HK-2 (cell line): ENCODE measurements around the gene QSOX2.

Experiments
- DNase-seq: peaks from one replicate; pipeline ENCODE4 v3.0.0-alpha.2; 2018; ENCODE audit not compliant: unreplicated experiment

The QSOX2 gene

GRCh38 chr9:136252846-136253245 is 7.2 kb upstream of the QSOX2 start:
- no peak for DNase-seq

DNA sequence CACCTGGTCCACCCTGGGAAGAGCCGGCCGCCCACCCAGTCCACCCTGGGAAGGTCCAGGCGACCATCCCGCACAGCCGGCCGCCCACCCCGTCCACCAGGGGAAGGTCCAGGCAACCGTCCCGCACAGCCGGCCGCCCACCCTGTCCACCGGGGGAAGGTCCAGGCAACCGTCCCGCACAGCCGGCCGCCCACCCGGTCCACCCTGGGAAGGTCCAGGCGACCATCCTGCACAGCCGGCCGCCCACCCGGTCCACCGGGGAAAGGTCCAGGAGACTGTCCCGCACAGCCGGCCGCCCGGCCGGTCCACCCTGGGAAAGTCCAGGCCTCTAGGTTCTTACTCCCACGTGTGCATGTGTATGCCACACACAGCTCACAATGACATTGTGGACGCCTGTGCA is 6.7 kb upstream of the QSOX2 start:
- DNase-seq, result no peak

DNA sequence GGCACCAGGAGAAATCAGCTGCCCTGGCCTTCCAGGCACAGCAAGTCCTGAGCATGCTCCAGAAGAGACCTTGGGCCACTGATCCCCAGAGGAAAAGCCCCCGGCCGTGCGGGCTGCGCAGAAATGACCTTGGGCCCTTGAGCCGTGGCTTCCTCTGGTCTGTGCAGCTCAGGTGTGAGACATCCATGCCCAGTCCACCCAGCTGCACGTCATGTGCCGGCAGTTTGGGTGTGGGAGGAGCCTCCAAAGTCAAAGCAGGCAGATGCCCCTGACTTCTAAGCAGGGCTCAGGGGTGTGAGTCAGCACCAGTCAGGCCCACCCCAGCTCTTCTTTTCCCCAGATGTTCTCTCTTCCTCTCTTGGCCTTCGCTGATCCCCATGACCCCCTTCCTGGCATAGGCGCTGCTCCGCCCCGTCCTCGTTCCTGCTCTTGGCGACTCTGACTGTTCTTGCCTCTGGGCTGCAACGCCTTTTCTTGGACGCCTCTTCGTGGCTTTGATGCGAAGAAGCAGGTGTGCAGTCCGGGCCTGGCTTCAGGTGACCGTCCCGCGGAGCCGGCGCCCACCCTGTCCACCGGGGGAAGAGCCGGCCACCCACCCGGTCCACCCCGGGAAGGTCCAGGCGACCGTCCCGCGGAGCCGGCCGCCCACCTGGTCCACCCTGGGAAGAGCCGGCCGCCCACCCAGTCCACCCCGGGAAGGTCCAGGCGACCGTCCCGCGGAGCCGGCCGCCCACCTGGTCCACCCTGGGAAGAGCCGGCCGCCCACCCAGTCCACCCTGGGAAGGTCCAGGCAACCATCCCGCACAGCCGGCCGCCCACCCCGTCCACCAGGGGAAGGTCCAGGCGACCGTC is 5.9 kb upstream of the QSOX2 start:
- DNase-seq, result no peak

DNA sequence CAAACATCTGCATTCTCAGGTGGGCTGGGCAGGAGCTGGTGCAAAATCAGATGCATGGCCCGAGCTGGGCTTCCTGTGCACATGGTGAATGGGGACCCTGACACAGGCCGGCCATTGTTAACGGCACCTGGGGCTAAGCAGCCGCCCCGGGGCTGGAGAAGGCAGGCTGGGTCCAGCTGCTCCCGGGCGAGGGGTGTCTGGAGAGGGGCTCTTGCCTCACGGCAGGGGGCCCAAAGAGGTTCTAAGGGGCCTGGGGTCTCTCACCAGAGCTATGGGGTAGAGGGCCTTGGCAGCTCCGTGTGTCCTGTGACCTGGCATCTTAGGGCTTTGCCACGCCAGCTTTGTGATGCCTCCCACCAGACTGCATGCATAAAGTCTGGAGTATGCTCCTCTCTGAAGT is 5.1 kb upstream of the QSOX2 start:
- no peak for DNase-seq

DNA sequence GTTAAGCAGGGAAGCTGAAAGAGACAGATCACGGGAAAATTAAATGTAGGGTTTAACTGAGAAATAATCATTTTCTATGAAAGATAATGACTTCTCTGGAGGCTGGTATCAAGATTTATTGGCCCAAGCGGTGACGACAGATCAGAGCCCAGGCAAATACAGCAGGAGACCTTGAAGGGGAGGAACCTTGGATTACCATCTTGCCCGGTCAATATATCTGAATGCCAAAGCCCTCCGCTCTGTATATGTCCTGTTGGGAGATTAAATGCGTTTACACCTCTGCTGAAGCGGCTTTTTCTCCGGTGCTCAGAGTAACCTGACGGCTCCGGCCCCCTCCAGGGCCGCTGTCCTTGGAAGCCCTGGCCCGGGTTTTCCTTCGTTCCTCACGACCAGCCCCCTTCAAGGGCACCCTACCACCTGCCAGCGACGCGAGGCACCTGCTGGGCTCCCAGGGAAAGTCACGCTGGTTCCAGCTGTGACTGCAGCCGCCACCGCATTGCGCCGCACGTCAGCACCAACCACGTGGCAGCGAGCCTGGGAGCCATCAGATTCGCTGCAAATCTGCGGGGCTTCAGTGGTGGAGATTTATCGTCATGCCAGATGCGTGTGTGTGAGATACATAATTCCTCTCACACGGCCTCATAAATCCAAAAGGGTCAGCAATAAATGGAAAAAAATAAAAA is 4.4 kb upstream of the QSOX2 start:
- no peak for DNase-seq

GRCh38 chr9:136248951-136249876 is 3.6 kb upstream of the QSOX2 start:
- DNase-seq, result no peak

DNA sequence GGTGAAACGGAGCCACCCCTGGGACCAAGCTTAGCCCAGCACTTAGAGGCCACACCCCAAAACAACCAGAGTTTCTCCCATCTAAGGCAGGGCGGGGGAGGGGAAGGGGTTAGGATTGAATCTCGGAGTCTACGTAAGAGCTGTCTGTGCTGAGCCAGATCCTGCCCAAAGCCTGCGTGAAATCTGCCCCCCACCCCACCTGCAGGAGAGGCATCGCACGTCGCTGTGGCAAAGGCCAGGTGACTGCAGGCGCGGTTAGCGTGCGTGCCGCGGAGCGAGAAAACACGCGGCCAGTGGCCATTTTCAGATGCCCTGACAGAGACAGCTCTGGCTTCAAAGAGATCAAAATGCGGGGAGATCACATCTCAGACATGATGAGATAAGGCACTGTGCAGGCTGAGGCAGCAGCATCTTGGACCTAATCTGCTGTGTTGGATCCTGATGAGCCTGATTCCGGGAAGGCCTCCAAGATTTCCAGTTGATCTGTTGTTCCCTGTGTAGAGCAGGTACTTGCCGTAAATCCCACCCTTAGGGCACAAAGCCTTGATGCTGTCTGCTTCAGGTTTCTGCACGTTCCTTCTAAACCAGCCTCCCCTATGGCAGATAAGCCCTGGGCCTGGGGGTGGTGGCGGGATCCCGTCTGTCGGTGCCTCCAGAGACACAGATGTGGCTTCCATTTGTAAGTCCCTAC is 2.5 kb upstream of the QSOX2 start:
- DNase-seq, result no peak

DNA sequence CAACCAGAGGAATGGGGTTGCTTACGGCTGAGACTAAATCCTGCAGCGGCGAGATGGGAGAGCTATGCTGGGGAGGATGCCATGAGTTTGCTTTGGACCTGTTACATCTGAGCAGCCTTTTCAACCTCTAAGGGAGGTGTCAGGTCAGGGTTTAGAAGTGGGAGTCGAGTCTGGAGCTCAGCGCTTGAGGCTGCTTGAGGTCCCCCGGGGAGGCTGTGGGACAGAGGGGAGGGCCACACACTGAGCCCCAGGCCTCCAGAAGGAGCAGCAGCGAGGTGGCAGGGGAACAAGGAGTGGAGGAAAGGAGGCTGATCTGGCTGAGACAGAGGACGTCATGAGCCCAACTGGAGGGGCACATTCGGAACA is 1.9 kb upstream of the QSOX2 start:
- DNase-seq, result no peak

GRCh38 chr9:136246849-136247550 is 1.4 kb upstream of the QSOX2 start:
- no peak for DNase-seq

- no peak for DNase-seq
Observed at GRCh38 chr9:136244969-136245218, 718 bp downstream of the QSOX2 start.

DNA sequence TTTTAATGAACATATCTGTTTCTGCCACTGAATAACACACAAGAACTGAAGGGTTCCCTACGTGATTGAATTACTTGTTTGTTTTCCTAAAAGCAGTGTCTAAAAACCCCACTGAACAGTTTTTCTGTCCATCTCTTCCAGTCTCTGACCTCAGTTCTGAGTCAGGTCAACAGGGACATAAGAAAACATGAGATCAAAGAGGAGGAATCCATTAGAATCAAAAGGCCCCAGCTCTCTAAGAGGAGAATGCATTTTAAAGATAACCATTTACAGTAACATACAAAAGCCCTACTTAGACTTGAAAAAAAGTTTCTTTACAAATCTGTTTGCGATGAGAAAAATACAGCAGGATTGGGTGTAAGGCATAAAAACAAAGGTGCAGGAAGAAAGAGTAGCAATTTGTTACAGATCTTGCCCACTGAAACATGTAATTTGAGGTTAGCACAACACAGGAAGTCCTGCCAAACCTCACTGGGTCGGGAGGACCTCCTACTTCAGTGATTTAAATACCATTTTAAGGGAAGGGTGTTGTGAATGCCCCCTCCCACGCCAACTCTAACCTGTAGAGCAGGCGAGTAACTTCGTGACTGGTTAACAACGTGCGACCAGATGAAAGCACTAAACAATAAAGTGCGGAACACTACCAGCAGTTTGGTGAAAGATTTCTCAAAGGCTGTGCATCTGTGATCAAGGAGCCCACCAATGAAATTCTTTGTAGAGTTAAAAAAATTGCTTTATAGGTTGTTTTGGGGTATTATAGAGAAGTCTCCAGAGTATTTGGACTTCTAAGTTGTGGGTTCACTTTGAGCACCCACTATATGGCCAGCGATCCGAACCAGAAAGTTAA is 1.3 kb downstream of the QSOX2 start:
- DNase-seq, result no peak

DNA sequence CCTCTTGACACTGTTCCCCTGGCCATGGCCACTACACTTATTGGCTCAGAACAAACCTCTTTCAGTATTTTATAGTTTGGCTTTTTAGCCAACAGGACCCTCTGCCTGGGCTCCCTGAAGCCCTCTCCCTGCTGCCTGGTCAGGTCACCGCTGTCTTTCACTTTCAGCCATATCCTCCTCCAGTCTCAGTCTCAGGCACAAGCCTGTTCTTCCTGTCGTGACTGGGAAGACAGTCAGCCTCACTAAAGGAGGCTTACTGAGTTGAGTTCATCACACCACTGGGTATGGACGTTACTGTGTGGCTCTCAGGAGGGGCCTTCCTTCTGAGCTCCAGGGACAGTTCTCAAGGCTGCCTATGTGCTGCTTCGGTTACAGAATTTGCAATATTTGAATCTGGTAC is 2.0 kb downstream of the QSOX2 start:
- DNase-seq, result no peak

DNA sequence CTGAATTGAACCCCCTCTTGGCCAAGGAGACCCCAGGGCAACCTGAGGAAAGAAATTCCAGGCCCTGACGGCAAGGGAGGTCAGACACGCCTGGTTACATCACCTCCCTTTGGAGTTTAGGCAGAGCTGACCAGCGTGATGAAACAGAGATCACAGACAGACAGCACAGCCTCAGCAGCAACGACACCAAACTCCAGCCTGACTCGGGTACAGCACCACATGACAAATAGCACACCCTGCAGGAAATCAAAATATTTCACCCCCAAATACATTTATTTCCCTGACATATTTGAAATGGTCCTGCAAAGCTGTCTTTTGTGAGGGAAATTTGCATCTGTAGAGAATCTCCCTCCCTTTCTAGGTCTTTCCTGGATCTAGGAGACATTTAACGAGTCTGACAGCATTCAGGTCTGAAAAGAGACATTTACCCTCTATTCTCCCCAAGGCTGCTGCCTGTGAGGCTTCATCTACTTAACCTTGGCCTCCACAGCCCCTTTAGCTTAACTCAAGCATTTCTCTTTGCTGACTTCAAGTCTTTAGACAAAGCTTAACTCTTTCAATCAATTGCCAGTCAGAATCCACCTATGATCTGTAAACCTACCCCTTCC is 2.6 kb downstream of the QSOX2 start:
- DNase-seq, result no peak

GRCh38 chr9:136242248-136242647 is 3.4 kb downstream of the QSOX2 start:
- no peak for DNase-seq

DNA sequence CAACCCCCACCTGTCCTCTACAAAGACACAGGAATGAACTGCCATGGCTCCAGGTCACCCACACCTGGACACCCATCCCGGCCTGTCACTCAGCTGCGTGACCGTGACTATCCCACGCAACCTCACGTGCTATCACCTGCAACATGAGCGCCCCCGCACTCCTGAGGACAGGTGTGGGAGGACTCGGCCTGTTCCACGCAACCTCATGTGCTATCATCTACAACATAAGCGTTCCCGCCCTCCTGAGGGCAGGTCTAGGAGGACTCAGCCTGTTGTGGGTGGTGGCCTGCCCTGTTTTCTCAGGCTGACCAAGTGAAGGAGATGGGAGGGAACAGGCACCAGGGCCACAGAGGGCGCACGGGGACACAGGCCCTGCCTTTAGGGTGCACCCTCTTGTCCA is 4.1 kb downstream of the QSOX2 start:
- no peak for DNase-seq

GRCh38 chr9:136240941-136241340 is 4.7 kb downstream of the QSOX2 start:
- no peak for DNase-seq

DNA sequence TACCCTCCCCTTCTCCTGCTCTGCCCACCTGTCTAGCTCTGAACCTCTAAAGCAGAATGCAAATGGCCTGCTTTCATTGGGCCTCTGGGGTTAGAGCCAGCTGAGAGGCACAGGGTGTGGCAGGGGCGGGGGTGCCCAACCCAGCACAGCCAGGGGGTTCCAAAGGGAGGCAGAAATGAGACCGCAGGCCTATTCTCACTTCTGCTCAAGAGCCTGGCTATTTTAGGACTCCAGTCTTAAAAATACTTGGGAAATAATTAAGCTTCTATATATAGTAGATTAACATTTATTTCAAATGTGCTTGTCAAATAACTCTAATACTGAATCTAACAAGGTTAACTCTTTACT is 5.7 kb downstream of the QSOX2 start:
- DNase-seq, result no peak

DNA sequence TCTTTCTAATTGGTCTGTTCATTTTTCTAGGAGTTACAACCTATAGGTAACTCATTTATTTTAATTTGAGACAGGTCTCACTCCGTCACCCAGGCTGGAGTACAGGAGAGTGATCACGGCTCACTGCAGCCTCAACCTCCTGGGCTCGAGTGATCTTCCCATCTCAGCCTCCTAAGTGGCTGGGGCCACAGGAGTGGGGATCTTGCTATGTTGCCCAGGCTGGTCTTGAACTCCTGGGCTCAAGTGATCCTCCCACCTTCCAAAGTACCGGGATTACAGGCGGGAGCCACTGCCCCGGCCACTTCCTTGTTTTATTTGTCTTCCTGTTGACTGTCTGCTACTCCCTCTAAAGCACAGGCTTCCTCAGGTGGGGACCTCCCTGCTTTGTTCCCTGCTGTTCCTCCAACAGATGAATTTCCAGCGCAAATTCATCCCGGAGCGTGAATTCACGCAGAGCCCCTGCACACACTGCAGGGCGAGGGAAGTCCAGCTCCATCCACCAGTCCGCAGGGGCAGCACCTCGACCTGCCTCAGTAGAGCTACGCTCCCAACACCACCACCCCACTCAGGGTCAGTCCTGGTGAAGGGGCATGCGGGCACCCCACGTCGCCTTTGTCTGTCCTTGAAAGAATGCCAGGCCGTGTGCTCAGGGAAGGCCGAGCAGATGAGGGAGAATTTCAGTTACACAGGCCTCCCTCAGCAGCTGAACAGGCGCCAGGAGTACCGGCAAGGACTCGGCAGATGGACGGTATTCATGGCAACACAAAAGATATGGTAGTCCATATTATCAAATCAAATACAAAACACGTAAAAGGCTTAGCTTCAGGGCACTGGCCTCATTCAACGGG is 6.3 kb downstream of the QSOX2 start:
- DNase-seq, result no peak

DNA sequence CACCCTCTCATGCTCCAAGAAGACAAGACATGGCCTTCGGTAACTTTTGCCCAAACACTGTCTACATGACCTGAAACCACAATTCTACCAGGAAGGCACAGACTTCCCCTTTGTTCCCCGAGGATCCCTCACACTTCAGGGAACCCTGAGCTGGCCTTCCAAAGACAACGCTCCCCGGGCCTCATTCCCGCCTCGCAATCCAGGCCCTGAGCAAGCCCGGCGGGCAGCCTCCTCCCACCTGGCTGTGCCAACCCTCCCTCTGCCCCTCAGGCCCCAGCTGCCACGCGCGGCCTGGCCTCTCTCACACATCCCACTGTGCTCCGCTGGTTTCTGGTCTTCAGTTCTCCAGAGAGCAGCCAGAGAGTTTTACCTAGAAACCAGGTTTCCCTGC is 7.3 kb downstream of the QSOX2 start:
- no peak for DNase-seq
